ENCODE results near the gene ADCY4. TPM values are rescaled to one million over a fixed set of nuclear protein-coding genes. Genes with fewer than 3 reads are reported as not detected.

Gene ADCY4
- total and polyA plus RNA-seq, 4 donors = 0.25 to 111 (median 25.9) TPM

DNA sequence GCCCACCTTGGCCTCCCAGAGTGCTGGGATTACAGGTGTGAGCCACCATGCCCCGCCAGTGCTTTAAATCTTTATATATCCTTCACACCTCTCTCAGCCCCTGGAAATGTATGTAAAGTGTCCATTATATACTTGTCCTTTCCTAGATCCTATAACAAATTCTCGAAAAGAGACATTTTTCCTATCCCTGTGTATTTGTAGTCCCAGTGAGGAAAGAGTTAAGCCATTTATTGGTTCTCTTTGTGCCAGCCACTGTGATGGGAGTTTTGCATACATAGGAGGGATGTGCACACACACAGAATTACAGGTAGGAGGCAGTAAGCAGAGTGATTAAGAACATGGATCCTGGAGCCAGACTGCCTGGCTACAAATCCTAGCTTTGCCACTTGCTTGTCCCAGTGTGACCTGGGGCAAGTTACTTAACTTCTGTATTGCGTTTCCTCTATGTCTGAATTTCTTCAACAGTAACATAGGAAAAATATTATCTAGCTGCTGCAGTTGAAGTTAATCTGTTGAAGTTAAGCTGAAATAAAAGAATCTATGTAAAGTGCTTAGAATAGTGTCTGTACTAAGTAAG is 61.4 kb downstream of the ADCY4 start:
- Histone ChIP-seq H3K27me3 (ENCODE audit: control insufficient read depth in 1 of 2, insufficient read depth in 2 of 2, low read length in 1 of 2) (no peaks in the 10 kb centered on the region), H3K4me1 (ENCODE audit: control insufficient read depth in 1 of 2, insufficient read depth in 2 of 2, low read length in 2 of 2) (no peaks in the 10 kb centered on the region), H3K27ac (ENCODE audit: low read depth in 1 of 2, low read length in 2 of 2) (no peak overlapping the region), H3K4me3 (ENCODE audit: low read length in 2 of 2) (no peak overlapping the region), H3K36me3 (ENCODE audit: control insufficient read depth in 1 of 2, insufficient read depth in 2 of 2, low read length in 1 of 2) (no peaks in the 10 kb centered on the region), H3K9me3 (ENCODE audit: control insufficient read depth, low read length) (no peaks in the 10 kb centered on the region)
- intact Hi-C loops (cut with DNase I) = no loop called here
- ATAC-seq (ENCODE audit: low FRiP score) (no peak), DNase-seq (no peak)
- WGBS, 2 donors = 82 to 91% methylated on average over 3 of the region's 3 CpGs

DNA sequence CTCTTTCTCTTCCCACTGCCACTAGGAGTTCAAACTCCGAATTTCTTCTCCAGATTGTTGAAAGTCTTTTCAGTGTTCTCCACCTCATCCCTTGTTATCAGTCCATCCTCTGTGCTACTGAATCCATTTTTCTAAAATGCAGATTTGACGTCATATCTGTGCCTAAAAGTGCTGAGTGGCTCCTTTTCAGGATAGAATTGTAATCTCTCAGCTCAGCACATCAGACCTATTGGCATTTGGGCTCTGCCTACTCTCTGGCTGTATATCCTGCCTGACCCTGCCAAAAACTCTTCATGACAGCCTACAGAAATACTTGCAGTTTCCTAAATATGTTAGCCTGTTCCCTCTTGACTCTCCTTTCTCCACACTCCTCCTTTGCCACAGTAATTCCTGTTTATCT is 62.4 kb downstream of the ADCY4 start:
- Histone ChIP-seq H3K4me1 (ENCODE audit: control insufficient read depth in 1 of 2, insufficient read depth in 2 of 2, low read length in 2 of 2) (no peaks in the 10 kb centered on the region), H3K36me3 (ENCODE audit: control insufficient read depth in 1 of 2, insufficient read depth in 2 of 2, low read length in 1 of 2) (peaks cover 0 to 2% of the 10 kb centered on the region in 2 donors), H3K27me3 (ENCODE audit: control insufficient read depth in 1 of 2, insufficient read depth in 2 of 2, low read length in 1 of 2) (no peaks in the 10 kb centered on the region), H3K4me3 (ENCODE audit: low read length in 2 of 2) (no peak overlapping the region), H3K27ac (ENCODE audit: low read depth in 1 of 2, low read length in 2 of 2) (no peak overlapping the region), H3K9me3 (ENCODE audit: control insufficient read depth, low read length) (no peaks in the 10 kb centered on the region)
- WGBS, 2 donors = 92 to 94% methylated on average over 2 of the region's 2 CpGs
- DNase-seq (no peak), ATAC-seq (ENCODE audit: low FRiP score) (no peak)
- intact Hi-C loops (cut with DNase I) = no loop called here

DNA sequence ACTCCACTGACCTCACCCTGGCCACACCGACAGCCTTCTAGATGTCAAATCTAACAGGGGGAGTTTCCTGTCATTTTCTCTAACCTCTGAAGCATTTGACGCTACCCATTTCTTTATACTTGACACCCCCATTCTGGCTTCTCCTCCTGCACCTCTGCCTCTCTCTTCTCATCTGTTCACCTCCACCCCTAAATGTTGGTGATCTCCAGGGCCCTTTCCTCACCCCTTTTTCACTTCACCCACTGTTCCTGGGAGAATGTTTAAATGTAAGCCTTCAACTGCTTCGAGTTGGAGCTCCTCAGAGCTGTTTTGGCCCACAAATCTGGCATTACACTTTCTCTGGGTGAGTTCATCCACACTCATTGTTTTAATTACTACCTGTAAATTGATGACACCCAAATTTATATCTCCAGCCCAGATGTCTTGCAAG is 63.0 kb downstream of the ADCY4 start:
- Histone ChIP-seq H3K9me3 (ENCODE audit: control insufficient read depth, low read length) (no peaks in the 10 kb centered on the region), H3K4me3 (ENCODE audit: low read length in 2 of 2) (peak overlapping the region in 1 of 2 donors; percentile 54), H3K27ac (ENCODE audit: low read depth in 1 of 2, low read length in 2 of 2) (peak overlapping the region in 1 of 2 donors; percentile 30), H3K36me3 (ENCODE audit: control insufficient read depth in 1 of 2, insufficient read depth in 2 of 2, low read length in 1 of 2) (peaks cover 0 to 2% of the 10 kb centered on the region in 2 donors), H3K4me1 (ENCODE audit: control insufficient read depth in 1 of 2, insufficient read depth in 2 of 2, low read length in 2 of 2) (no peaks in the 10 kb centered on the region), H3K27me3 (ENCODE audit: control insufficient read depth in 1 of 2, insufficient read depth in 2 of 2, low read length in 1 of 2) (no peaks in the 10 kb centered on the region)
- intact Hi-C loops (cut with DNase I) = loop anchor here in 1 of 2 donors (1.0 kb wide), 1 partner anchor 29 kb away; no protein-coding TSS in a partner anchor
- no peak for DNase-seq
- 23 to 26% methylated on average over 3 of the region's 3 CpGs for WGBS, 2 donors
- no peak for ATAC-seq (ENCODE audit: low FRiP score)

DNA sequence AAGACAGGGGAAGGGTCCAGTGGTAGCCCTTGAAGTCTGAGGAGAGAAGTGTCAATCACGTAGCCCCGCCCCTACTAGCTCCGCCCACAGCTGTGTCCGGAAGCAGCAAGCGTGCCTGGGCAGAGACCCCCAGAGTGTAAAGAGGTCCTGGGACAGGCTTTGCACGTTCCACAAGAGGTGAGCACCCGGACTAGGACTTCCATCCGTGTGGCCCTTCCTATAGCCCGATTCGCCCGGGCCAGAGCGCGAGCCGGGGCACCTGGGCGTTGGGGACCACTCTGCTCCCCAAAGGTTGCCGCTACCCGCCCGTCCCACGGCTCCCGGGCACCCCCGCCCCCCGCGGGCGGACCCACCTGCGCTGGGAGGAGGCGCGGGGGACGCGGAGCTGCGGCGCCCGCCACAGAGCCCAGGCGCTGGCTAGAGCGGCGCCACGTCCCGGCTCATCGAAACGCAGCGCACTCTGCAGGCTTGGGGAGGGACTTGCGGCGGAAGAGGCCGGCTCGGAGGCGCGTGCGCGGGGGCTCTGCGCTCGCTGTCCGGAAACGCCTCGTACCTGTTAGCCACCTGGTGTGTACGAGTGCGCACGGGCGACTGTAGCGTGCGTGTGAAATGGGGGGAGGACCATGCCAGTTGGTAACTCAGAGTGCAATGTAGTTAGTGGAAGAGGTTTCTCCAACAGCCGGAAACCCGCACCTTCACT is 63.6 kb downstream of the ADCY4 start, which contains the start of gene RABGGTA:
TSS of gene RABGGTA (minus strand) at position 464 of the 700 bp plus-strand sequence. CDS start 482 bp downstream, outside the sequence.
- H3K4me3 ChIP-seq (ENCODE audit: low read length in 2 of 2) = peak within 1 kb of the TSS; percentile 54 to 64
- peak within 1 kb of the TSS; percentile 58 to 79 for H3K27ac ChIP-seq (ENCODE audit: low read depth in 1 of 2, low read length in 2 of 2)
- no peaks in the 10 kb centered on the region for H3K4me1 ChIP-seq (ENCODE audit: control insufficient read depth in 1 of 2, insufficient read depth in 2 of 2, low read length in 2 of 2)
- ATAC-seq (ENCODE audit: low FRiP score) = peak; percentile 95
- DNase-seq = peak; percentile 93 to 96
- H3K36me3 ChIP-seq (ENCODE audit: control insufficient read depth in 1 of 2, insufficient read depth in 2 of 2, low read length in 1 of 2) = peaks cover 0 to 2% of the 10 kb centered on the region in 2 donors
- whole genome bisulfite sequencing, 2 donors = 0 to 1% methylated on average over 51 to 61 of the region's 61 CpGs
- intact Hi-C loops (cut with DNase I) = loop anchor here in 1 of 2 donors (1.0 kb wide), 1 partner anchor 28 kb away; no protein-coding TSS in a partner anchor
- no peaks in the 10 kb centered on the region for H3K9me3 ChIP-seq (ENCODE audit: control insufficient read depth, low read length)
- H3K27me3 ChIP-seq (ENCODE audit: control insufficient read depth in 1 of 2, insufficient read depth in 2 of 2, low read length in 1 of 2) = no peaks in the 10 kb centered on the region

DNA sequence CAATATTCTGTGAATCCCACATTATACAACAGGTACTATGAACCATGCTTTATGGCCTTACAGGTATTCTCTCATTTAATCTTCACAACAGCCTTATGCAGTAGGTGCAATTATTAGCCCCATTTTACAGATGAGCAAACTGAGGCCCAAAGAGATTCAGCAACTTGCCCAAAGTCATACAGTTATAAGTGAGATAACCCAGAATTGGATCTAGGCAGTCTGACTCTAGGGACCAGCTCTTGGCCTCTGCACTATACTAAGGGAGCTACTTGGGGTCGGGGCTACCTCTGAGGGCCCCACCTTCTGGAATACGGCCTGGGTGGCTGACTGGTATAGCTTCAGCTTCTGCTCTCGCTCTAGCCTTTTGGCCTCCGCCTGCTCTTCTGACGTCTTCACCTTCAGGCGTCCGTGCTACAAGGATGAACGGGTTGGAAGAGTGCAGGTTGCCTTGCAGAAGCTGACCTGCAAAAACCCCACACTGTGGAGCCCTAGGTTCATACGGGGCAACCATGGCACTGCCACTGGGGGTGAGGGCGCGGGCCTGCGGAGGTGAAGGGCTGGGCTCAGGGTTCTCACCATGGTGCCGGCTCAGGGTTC is 64.2 kb downstream of the ADCY4 start:
- Histone ChIP-seq H3K27ac (ENCODE audit: low read depth in 1 of 2, low read length in 2 of 2) (peak overlapping the region in 1 of 2 donors; percentile 79), H3K4me1 (ENCODE audit: control insufficient read depth in 1 of 2, insufficient read depth in 2 of 2, low read length in 2 of 2) (no peaks in the 10 kb centered on the region), H3K9me3 (ENCODE audit: control insufficient read depth, low read length) (no peaks in the 10 kb centered on the region), H3K27me3 (ENCODE audit: control insufficient read depth in 1 of 2, insufficient read depth in 2 of 2, low read length in 1 of 2) (no peaks in the 10 kb centered on the region), H3K36me3 (ENCODE audit: control insufficient read depth in 1 of 2, insufficient read depth in 2 of 2, low read length in 1 of 2) (peaks cover 0 to 2% of the 10 kb centered on the region in 2 donors), H3K4me3 (ENCODE audit: low read length in 2 of 2) (peak overlapping the region; percentile 54 to 64)
- WGBS, 2 donors = 12 to 15% methylated on average over 13 of the region's 13 CpGs
- DNase-seq (no peak), ATAC-seq (ENCODE audit: low FRiP score) (no peak)
- intact Hi-C loops (cut with DNase I) = loop anchor here in 1 of 2 donors (1.0 kb wide), 1 partner anchor 27 kb away; no protein-coding TSS in a partner anchor

DNA sequence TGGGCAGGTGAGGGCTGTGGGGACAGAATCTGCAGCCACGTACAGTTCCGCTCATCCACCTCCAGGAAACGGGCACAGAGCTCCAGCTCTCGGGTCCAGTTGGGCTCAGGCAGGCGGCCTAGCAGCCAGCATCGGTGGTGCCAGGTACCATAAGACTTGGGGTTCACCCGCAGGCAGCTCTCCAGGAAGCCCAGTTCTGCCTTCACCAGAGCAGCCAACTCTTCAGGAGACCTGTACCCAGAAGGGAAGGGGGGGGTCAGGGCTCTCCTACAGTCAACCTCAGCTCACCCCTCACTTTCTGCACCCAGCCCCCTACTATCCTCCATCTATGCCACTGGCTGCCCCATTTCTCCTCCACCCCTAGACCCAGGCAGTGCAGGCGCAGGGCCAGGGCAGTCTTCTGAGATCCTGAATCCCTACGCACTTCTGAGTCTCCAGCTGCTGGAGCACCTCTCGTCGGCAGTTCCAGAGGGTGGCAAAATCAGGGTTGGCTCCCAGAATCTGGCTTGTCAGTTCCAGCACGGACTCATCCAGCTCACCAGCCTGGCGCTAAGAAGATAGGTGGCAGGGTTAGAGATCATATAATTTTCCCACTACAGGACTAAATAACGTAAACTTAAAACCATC is 64.8 kb downstream of the ADCY4 start:
- 93 to 94% methylated on average over 14 of the region's 14 CpGs for WGBS, 2 donors
- H3K4me1 ChIP-seq (ENCODE audit: control insufficient read depth in 1 of 2, insufficient read depth in 2 of 2, low read length in 2 of 2) = no peaks in the 10 kb centered on the region
- ATAC-seq (ENCODE audit: low FRiP score) (no peak), DNase-seq (no peak)
- no peak overlapping the region for H3K4me3 ChIP-seq (ENCODE audit: low read length in 2 of 2)
- H3K27me3 ChIP-seq (ENCODE audit: control insufficient read depth in 1 of 2, insufficient read depth in 2 of 2, low read length in 1 of 2) = no peaks in the 10 kb centered on the region
- intact Hi-C loops (cut with DNase I) = no loop called here
- H3K27ac ChIP-seq (ENCODE audit: low read depth in 1 of 2, low read length in 2 of 2) = no peak overlapping the region
- H3K9me3 ChIP-seq (ENCODE audit: control insufficient read depth, low read length) = no peaks in the 10 kb centered on the region
- H3K36me3 ChIP-seq (ENCODE audit: control insufficient read depth in 1 of 2, insufficient read depth in 2 of 2, low read length in 1 of 2) = peaks cover 0 to 4% of the 10 kb centered on the region in 2 donors

DNA sequence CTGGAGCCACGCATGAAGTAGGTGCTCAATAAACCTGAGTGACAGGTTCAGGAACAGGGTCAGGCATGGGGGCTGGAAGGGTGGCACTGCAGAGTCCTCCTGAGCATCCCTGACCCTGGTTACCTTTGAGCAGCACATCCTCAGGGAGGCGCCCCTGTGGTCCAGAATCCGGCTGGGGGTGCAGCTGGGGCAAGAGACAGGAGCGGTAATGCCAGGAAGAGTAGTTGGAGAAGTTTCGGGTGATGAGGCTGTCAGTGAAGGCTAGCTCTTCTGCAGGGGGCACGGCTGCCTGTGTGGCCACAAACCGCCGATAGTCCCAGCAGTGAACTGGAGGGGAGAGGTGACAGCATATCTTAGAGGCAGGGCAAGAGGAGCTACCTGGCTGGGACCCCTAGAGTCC is 65.5 kb downstream of the ADCY4 start:
- H3K4me3 ChIP-seq (ENCODE audit: low read length in 2 of 2) = no peak overlapping the region
- H3K27me3 ChIP-seq (ENCODE audit: control insufficient read depth in 1 of 2, insufficient read depth in 2 of 2, low read length in 1 of 2) = no peaks in the 10 kb centered on the region
- H3K9me3 ChIP-seq (ENCODE audit: control insufficient read depth, low read length) = no peaks in the 10 kb centered on the region
- 94 to 95% methylated on average over 8 of the region's 8 CpGs for WGBS, 2 donors
- no peaks in the 10 kb centered on the region for H3K4me1 ChIP-seq (ENCODE audit: control insufficient read depth in 1 of 2, insufficient read depth in 2 of 2, low read length in 2 of 2)
- ATAC-seq (ENCODE audit: low FRiP score) (no peak), DNase-seq (peak in 1 of 2 donors; percentile 56)
- intact Hi-C loops (cut with DNase I) = no loop called here
- no peak overlapping the region for H3K27ac ChIP-seq (ENCODE audit: low read depth in 1 of 2, low read length in 2 of 2)
- peaks cover 0 to 4% of the 10 kb centered on the region in 2 donors for H3K36me3 ChIP-seq (ENCODE audit: control insufficient read depth in 1 of 2, insufficient read depth in 2 of 2, low read length in 1 of 2)
